Astrocyte (in vitro differentiated cells and primary cell): ENCODE results near the gene RUFY3. TPM values are rescaled to one million over a fixed set of nuclear protein-coding genes. Genes with fewer than 3 reads are reported as not detected.

ENCODE experiments used
- DNase-seq: peaks from one replicate; pipeline ENCODE4 v3.0.0-alpha.2; 2010; ENCODE audit warnings: low read depth
- FAIRE-seq: peaks from 2 replicates; lab custom pipeline; 2011; peaks lifted over from hg19 to GRCh38; lab: Jason Lieb, UNC
- H2AFZ ChIP-seq: 2 replicates; pipeline ENCODE4 v1.6.0; 2012; ENCODE audit warnings: low read depth, low read length, inconsistent platforms
- H3K27ac ChIP-seq: 2 replicates; pipeline ENCODE4 v1.5.1; 2011; ENCODE audit warnings: low read depth, low read length, inconsistent platforms
- H3K27me3 ChIP-seq: 2 replicates; pipeline ENCODE4 v1.6.0; 2011; ENCODE audit warnings: low read length, inconsistent platforms; ENCODE audit not compliant: insufficient read depth
- H3K36me3 ChIP-seq: 2 replicates; pipeline ENCODE4 v1.5.1; 2011; ENCODE audit warnings: low read length, inconsistent platforms; ENCODE audit not compliant: insufficient read depth
- H3K4me1 ChIP-seq: 2 replicates; pipeline ENCODE4 v1.5.1; 2011; ENCODE audit warnings: low read length, inconsistent platforms; ENCODE audit not compliant: insufficient read depth
- H3K4me2 ChIP-seq: 2 replicates; pipeline ENCODE4 v1.6.0; 2012; ENCODE audit warnings: low read length, inconsistent platforms
- H3K4me3 ChIP-seq: 2 replicates; pipeline ENCODE4 v1.5.1; 2011; ENCODE audit warnings: low read depth, mild to moderate bottlenecking, low read length, inconsistent platforms; ENCODE audit not compliant: insufficient read depth
- H3K79me2 ChIP-seq: 2 replicates; pipeline ENCODE4 v1.6.0; 2012; ENCODE audit warnings: mild to moderate bottlenecking, low read length, inconsistent platforms; ENCODE audit not compliant: insufficient read depth
- H3K9ac ChIP-seq: 2 replicates; pipeline ENCODE4 v1.6.0; 2012; ENCODE audit warnings: mild to moderate bottlenecking, low read length, inconsistent platforms
- H3K9me3 ChIP-seq: 2 replicates; pipeline ENCODE4 v1.5.1; 2012; ENCODE audit warnings: low read depth, mild to moderate bottlenecking, low read length, inconsistent platforms; ENCODE audit not compliant: insufficient read depth
- H4K20me1 ChIP-seq: 2 replicates; pipeline ENCODE4 v1.6.0; 2012; ENCODE audit warnings: low read length, inconsistent platforms; ENCODE audit not compliant: insufficient read depth
- H3K27ac Mint-ChIP-seq: one replicate; pipeline ENCODE4 v1.8.0; 2021; ENCODE audit warnings: mild to moderate bottlenecking, mixed read lengths; ENCODE audit not compliant: unreplicated experiment
- H3K27me3 Mint-ChIP-seq: one replicate; pipeline ENCODE4 v1.8.0; 2021; ENCODE audit warnings: low read depth, mixed read lengths; ENCODE audit not compliant: unreplicated experiment
- H3K36me3 Mint-ChIP-seq: one replicate; pipeline ENCODE4 v1.8.0; 2021; ENCODE audit warnings: low read depth, mixed read lengths; ENCODE audit not compliant: unreplicated experiment
- H3K4me1 Mint-ChIP-seq: one replicate; pipeline ENCODE4 v1.8.0; 2021; ENCODE audit warnings: low read depth, mixed read lengths; ENCODE audit not compliant: unreplicated experiment
- H3K4me3 Mint-ChIP-seq: one replicate; pipeline ENCODE4 v1.8.0; 2021; ENCODE audit warnings: mild to moderate bottlenecking, moderate library complexity, mixed read lengths; ENCODE audit not compliant: unreplicated experiment
- H3K9me3 Mint-ChIP-seq: one replicate; pipeline ENCODE4 v1.8.0; 2021; ENCODE audit warnings: mild to moderate bottlenecking, mixed read lengths; ENCODE audit not compliant: unreplicated experiment
- CTCF ChIP-seq: IDR thresholded peaks from 2 replicates; pipeline ENCODE4 v1.5.1; 2011; ENCODE audit warnings: low read depth, mild to moderate bottlenecking, inconsistent platforms, low read length, moderate library complexity; ENCODE audit not compliant: insufficient read depth
- EZH2 ChIP-seq: IDR thresholded peaks from 2 replicates; pipeline ENCODE4 v1.6.1; 2012; ENCODE audit warnings: mild to moderate bottlenecking, low read length, inconsistent platforms; ENCODE audit not compliant: insufficient read depth
- total RNA-seq: library from RNA; stranded (reverse); gene quantifications from 2 replicates; pipeline ENCODE4 v1.2.1, GENCODE V29; 2021

Gene RUFY3
- total RNA-seq, 1 donor from 2014 or later: 57.5 TPM

- Histone ChIP-seq H2AFZ (no peak overlapping the region), H3K4me1 (peaks cover 18% of the 10 kb centered on the region), H3K4me2 (no peak overlapping the region), H3K36me3 (no peaks in the 10 kb centered on the region), H4K20me1 (peaks cover 65% of the 10 kb centered on the region), H3K4me3 (no peak overlapping the region), H3K27ac (no peak overlapping the region), H3K9me3 (no peaks in the 10 kb centered on the region), H3K27me3 (no peaks in the 10 kb centered on the region), H3K79me2 (peaks cover 80% of the 10 kb centered on the region), H3K9ac (no peak overlapping the region)
- Mint-ChIP-seq H3K4me3 (no peak overlapping the region), H3K4me1 (peaks cover 19% of the 10 kb centered on the region), H3K27me3 (no peaks in the 10 kb centered on the region), H3K9me3 (no peaks in the 10 kb centered on the region), H3K27ac (no peak overlapping the region), H3K36me3 (peaks cover 2% of the 10 kb centered on the region)
- no peak for FAIRE-seq
- no peak for TF ChIP-seq CTCF
- TF ChIP-seq EZH2: no peak
- DNase-seq: no peak
Observed at GRCh38 chr4:70737409-70737808, 15.6 kb downstream of the RUFY3 start.

- H3K27me3 Mint-ChIP-seq: no peaks in the 10 kb centered on the region
- Histone ChIP-seq H3K4me2 (no peak overlapping the region), H3K9me3 (no peaks in the 10 kb centered on the region), H3K27ac (no peak overlapping the region), H4K20me1 (peaks cover 66% of the 10 kb centered on the region), H3K4me3 (no peak overlapping the region), H3K4me1 (peaks cover 10% of the 10 kb centered on the region), H3K27me3 (no peaks in the 10 kb centered on the region), H3K79me2 (peaks cover 86% of the 10 kb centered on the region), H3K36me3 (no peaks in the 10 kb centered on the region), H2AFZ (no peak overlapping the region), H3K9ac (no peak overlapping the region)
- no peak overlapping the region for H3K27ac Mint-ChIP-seq
- TF ChIP-seq CTCF (no peak), EZH2 (no peak)
- DNase-seq (no peak), FAIRE-seq (no peak)
- H3K4me3 Mint-ChIP-seq: no peak overlapping the region
- no peaks in the 10 kb centered on the region for H3K9me3 Mint-ChIP-seq
- peaks cover 17% of the 10 kb centered on the region for H3K4me1 Mint-ChIP-seq
- peaks cover 2% of the 10 kb centered on the region for H3K36me3 Mint-ChIP-seq
Observed at GRCh38 chr4:70739496-70740337, 18.0 kb downstream of the RUFY3 start.
